MCF 10A (cell line): ENCODE measurements around the gene ANXA2. TPM values are rescaled to one million over a fixed set of nuclear protein-coding genes. Genes with fewer than 3 reads are reported as not detected.
A peak's percentile ranks its signal among the peaks of the same experiment; 100 is the strongest.
"Not testable (repeated sequence)": the region's sequence is repeated elsewhere in the genome, so short reads cannot be mapped to it uniquely, and the experiment has no call there.

ENCODE experiments used
- BruUV-seq: library from RNA; stranded (reverse); fragments of 400-500 nt; replicated peaks from 2 replicates; lab custom pipeline; 2021; lab: Mats Ljungman, UMichigan
- CTCF ChIA-PET: fragments of 300-600 bp; sonication (Branson Sonifier 250); formaldehyde crosslinking; extraction: SDS; loops from one replicate; lab custom pipeline; 2021; ENCODE audit warnings: antibody characterized with exemption, inconsistent platforms; lab: Yijun Ruan, JAX
- POLR2A ChIA-PET: fragments of 300-600, 350-650 bp; sonication (Branson Sonifier 250); formaldehyde crosslinking; extraction: SDS; loops from one replicate; lab custom pipeline; 2020; ENCODE audit warnings: antibody characterized with exemption, inconsistent platforms; lab: Yijun Ruan, JAX
- DNase-seq: peaks from one replicate; pipeline ENCODE4 v3.0.0-alpha.2; 2018; ENCODE audit not compliant: unreplicated experiment
- H3K27ac Mint-ChIP-seq: one replicate; pipeline ENCODE4 v1.8.0; 2022; ENCODE audit warnings: mild to moderate bottlenecking, low read depth, mixed read lengths; ENCODE audit not compliant: unreplicated experiment
- H3K27me3 Mint-ChIP-seq: one replicate; pipeline ENCODE4 v1.8.0; 2022; ENCODE audit warnings: mixed read lengths; ENCODE audit not compliant: insufficient read depth, unreplicated experiment
- H3K36me3 Mint-ChIP-seq: one replicate; pipeline ENCODE4 v1.8.0; 2022; ENCODE audit warnings: mild to moderate bottlenecking, moderate library complexity, mixed read lengths; ENCODE audit not compliant: insufficient read depth, unreplicated experiment
- H3K4me1 Mint-ChIP-seq: one replicate; pipeline ENCODE4 v1.8.0; 2022; ENCODE audit warnings: mixed read lengths; ENCODE audit not compliant: insufficient read depth, unreplicated experiment
- H3K4me3 Mint-ChIP-seq: one replicate; pipeline ENCODE4 v1.8.0; 2022; ENCODE audit warnings: mild to moderate bottlenecking, moderate library complexity, mixed read lengths; ENCODE audit not compliant: unreplicated experiment
- H3K9me3 Mint-ChIP-seq: one replicate; pipeline ENCODE4 v1.8.0; 2022; ENCODE audit warnings: mixed read lengths; ENCODE audit not compliant: unreplicated experiment
- intact Hi-C: fragments of 100-400 bp; cut with micrococcal nuclease; formaldehyde crosslinking; loops from 2 replicates; pipeline ENCODE4 v1.14.1; 2022
- total RNA-seq: library from RNA; stranded (reverse); gene quantifications from 2 replicates; pipeline ENCODE4 v1.2.3, GENCODE V29; 2022
- TF ChIP-seq, protein P1 (sequence below): fragments of 200-600 bp; IDR thresholded peaks from one replicate; pipeline ENCODE4 v1.8.0; 2022; ENCODE audit warnings: antibody characterized with exemption, mild to moderate bottlenecking; ENCODE audit not compliant: unreplicated experiment

ANXA2 gene
- total RNA-seq, 1 experiment from 2014 or later = 3,451 TPM

DNA sequence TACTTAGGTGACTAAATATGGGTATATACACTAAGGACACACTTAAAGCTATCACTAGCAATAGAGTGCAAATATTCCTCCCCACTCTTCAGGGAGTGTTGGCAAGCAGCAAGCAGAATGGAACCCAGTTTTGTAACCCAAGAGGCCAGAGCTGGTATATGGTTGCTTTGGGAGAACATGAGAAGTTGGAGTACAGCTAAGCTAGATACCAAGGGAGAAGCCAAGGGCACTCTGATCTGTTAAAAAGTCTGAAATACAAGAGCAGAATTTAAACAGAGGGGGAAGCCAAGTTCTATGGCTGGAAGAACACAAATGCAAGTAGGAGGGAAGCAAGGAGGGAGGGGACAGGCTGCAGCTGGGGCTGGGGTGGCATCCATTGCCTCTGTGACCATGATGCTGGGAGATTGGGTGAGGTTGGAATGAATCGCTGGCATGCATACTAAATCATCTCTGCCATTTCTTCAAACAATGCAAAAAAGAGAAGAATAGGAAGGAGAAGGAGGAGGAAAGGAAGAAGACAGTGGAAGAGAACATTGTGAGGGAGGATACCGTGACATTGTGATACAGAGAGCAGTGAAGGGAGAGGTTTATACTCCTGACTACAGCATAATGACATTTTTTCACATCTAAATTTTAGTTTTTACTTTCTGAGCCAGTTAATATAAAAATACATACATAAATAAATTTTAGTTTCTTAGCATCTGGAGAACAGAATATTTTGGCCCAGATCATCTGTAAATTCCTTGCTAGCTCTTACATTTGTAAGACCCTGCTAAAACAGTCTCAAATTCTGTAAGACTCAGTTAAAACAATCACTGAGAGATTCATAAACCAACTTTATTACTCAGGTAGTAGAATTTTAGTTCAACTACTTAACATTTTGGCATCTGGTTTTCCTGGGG is 9.0 kb upstream of the ANXA2 start:
- Mint-ChIP-seq H3K27ac (peak overlapping the region; percentile 87), H3K27me3 (no peaks in the 10 kb centered on the region), H3K4me3 (peak overlapping the region; percentile 13), H3K4me1 (peaks cover 31% of the 10 kb centered on the region), H3K36me3 (peaks cover 5% of the 10 kb centered on the region), H3K9me3 (no peaks in the 10 kb centered on the region)
- TF ChIP-seq, protein P1, sequence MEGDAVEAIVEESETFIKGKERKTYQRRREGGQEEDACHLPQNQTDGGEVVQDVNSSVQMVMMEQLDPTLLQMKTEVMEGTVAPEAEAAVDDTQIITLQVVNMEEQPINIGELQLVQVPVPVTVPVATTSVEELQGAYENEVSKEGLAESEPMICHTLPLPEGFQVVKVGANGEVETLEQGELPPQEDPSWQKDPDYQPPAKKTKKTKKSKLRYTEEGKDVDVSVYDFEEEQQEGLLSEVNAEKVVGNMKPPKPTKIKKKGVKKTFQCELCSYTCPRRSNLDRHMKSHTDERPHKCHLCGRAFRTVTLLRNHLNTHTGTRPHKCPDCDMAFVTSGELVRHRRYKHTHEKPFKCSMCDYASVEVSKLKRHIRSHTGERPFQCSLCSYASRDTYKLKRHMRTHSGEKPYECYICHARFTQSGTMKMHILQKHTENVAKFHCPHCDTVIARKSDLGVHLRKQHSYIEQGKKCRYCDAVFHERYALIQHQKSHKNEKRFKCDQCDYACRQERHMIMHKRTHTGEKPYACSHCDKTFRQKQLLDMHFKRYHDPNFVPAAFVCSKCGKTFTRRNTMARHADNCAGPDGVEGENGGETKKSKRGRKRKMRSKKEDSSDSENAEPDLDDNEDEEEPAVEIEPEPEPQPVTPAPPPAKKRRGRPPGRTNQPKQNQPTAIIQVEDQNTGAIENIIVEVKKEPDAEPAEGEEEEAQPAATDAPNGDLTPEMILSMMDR = no peak
- no TSS peak for BruUV-seq
- DNase-seq = no peak
- ChIA-PET POLR2A (interaction anchor here (0.6 to 11.6 kb wide), 18 partner anchors 9 to 115 kb away, joined by 3 to 238 read pairs (median 4); partner anchors contain the start of gene ANXA2), CTCF (interaction anchor here (0.6 to 0.9 kb wide), 3 partner anchors 19 to 47 kb away, joined by 3 to 4 read pairs (median 4); no protein-coding TSS in a partner anchor)
- intact Hi-C loops = no loop called here

DNA sequence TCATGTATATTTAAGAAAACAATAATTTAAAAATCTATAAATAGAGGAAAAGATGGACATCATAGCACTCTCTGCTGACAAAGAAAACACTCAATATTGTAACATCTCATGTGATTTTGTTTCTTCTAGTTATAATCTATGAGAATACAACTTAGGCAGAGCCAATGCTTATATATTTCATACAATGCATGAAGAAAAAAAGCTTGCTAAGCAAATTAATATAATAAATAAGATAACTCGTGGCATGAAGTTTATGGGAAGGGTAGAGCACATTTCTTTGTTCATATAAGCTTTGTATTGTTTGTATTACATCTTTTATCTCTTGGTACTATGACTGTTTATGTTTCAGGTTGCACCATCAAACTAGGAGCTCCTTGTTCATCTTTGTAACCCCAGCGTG is 7.6 kb upstream of the ANXA2 start:
- intact Hi-C loops = no loop called here
- TF ChIP-seq, protein P1 = no peak

GRCh38 chr15:60404351-60404750 is 6.6 kb upstream of the ANXA2 start:
- not testable (repeated sequence) for H3K36me3 Mint-ChIP-seq, H3K9me3 Mint-ChIP-seq

More for the DNA sequence above, 7.6 kb upstream of the ANXA2 start:
- Mint-ChIP-seq H3K9me3 (no peaks in the 10 kb centered on the region), H3K4me3 (no peak overlapping the region), H3K27ac (no peak overlapping the region), H3K36me3 (peaks cover 5% of the 10 kb centered on the region), H3K4me1 (peaks cover 31% of the 10 kb centered on the region), H3K27me3 (no peaks in the 10 kb centered on the region)
- no peak for DNase-seq
- BruUV-seq = no TSS peak
- ChIA-PET POLR2A (interaction anchor here (0.6 to 11.6 kb wide), 5 partner anchors 9 to 343 kb away, joined by 4 to 238 read pairs (median 58); partner anchors contain the start of gene ANXA2), CTCF (interaction anchor here (0.7 to 1.0 kb wide), 4 partner anchors 24 to 115 kb away, joined by 3 read pairs; no protein-coding TSS in a partner anchor)

DNA sequence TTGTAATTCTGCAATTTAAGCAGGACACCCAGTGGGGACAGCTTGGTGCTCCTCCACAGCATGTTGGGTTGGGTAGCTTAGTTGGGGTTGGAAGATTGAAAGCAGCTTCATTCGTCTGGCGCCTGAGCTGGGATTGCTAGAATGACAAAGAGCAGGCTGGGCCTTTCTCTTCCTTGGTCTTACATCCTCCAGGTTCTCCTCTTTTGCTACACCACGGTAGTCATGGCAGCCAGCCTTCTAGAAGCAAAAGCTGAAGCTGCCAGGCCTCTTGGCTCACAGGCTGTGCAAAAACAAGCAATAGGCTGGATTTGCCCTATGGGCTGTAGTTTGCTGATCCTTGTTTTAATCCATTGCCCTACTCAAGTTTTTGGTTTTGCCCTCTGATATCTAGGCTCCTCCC is 3.2 kb upstream of the ANXA2 start:
- Mint-ChIP-seq H3K4me1 (peaks cover 30% of the 10 kb centered on the region), H3K27me3 (no peaks in the 10 kb centered on the region), H3K27ac (no peak overlapping the region), H3K36me3 (peaks cover 30% of the 10 kb centered on the region), H3K4me3 (no peak overlapping the region), H3K9me3 (no peaks in the 10 kb centered on the region)
- POLR2A ChIA-PET = interaction anchor here (0.8 to 13.9 kb wide), 7 partner anchors 9 to 1399 kb away, joined by 3 to 461 read pairs (median 26); no protein-coding TSS in a partner anchor
- intact Hi-C loops = no loop called here
- CTCF ChIA-PET = interaction anchor here (0.6 to 1.0 kb wide), 3 partner anchors 24 to 307 kb away, joined by 3 to 4 read pairs (median 3); no protein-coding TSS in a partner anchor
- DNase-seq = no peak
- TF ChIP-seq, protein P1 = no peak
- no TSS peak for BruUV-seq

More at GRCh38 chr15:60404351-60404750, 6.6 kb upstream of the ANXA2 start:
- POLR2A ChIA-PET = interaction anchor here (1.1 to 13.9 kb wide), 5 partner anchors 8 to 20 kb away, joined by 5 to 376 read pairs (median 91); partner anchors contain the start of gene ANXA2
- CTCF ChIA-PET = interaction anchor here (1.0 kb wide), 2 partner anchors 39 to 76 kb away, joined by 3 read pairs; no protein-coding TSS in a partner anchor
- DNase-seq, H3K27ac Mint-ChIP-seq, H3K4me3 Mint-ChIP-seq, BruUV-seq, intact Hi-C loops, H3K27me3 Mint-ChIP-seq: not testable (repeated sequence)
- H3K4me1 Mint-ChIP-seq = peaks cover 37% of the 10 kb centered on the region
